C4-2B (cell line): ENCODE measurements around the gene FBXO31.

ENCODE experiments used
- CTCF ChIP-seq: fragments of 450-650 bp; conservative IDR thresholded peaks from 2 replicates; pipeline ENCODE4 v1.5.1; 2017; ENCODE audit warnings: mild to moderate bottlenecking
- ZFX ChIP-seq: fragments of 450-650 bp; IDR thresholded peaks from 2 replicates; pipeline ENCODE4 v1.6.1; 2017

GRCh38 chr16:87330257-87330624 is 53.3 kb downstream of the FBXO31 start:
- TF ChIP-seq CTCF (no peak), ZFX (no peak)
